ENCODE data around the gene CDC42EP5.

- TF ChIP-seq, protein P1, sequence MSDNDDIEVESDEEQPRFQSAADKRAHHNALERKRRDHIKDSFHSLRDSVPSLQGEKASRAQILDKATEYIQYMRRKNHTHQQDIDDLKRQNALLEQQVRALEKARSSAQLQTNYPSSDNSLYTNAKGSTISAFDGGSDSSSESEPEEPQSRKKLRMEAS (CRISPR knock-in tag; IDR thresholded peaks at IDR 0.05), result no peak
- TF ChIP-seq, protein P2, sequence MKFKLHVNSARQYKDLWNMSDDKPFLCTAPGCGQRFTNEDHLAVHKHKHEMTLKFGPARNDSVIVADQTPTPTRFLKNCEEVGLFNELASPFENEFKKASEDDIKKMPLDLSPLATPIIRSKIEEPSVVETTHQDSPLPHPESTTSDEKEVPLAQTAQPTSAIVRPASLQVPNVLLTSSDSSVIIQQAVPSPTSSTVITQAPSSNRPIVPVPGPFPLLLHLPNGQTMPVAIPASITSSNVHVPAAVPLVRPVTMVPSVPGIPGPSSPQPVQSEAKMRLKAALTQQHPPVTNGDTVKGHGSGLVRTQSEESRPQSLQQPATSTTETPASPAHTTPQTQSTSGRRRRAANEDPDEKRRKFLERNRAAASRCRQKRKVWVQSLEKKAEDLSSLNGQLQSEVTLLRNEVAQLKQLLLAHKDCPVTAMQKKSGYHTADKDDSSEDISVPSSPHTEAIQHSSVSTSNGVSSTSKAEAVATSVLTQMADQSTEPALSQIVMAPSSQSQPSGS (CRISPR knock-in tag; IDR thresholded peaks at IDR 0.05; ENCODE audit: borderline replicate concordance, low read depth), result no peak
- TF ChIP-seq, protein P3, sequence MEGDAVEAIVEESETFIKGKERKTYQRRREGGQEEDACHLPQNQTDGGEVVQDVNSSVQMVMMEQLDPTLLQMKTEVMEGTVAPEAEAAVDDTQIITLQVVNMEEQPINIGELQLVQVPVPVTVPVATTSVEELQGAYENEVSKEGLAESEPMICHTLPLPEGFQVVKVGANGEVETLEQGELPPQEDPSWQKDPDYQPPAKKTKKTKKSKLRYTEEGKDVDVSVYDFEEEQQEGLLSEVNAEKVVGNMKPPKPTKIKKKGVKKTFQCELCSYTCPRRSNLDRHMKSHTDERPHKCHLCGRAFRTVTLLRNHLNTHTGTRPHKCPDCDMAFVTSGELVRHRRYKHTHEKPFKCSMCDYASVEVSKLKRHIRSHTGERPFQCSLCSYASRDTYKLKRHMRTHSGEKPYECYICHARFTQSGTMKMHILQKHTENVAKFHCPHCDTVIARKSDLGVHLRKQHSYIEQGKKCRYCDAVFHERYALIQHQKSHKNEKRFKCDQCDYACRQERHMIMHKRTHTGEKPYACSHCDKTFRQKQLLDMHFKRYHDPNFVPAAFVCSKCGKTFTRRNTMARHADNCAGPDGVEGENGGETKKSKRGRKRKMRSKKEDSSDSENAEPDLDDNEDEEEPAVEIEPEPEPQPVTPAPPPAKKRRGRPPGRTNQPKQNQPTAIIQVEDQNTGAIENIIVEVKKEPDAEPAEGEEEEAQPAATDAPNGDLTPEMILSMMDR (IDR thresholded peaks at IDR 0.05), result no peak
- TF ChIP-seq FOXJ3 (CRISPR knock-in tag; IDR thresholded peaks at IDR 0.05; ENCODE audit: borderline replicate concordance) (no peak), TEAD4 (CRISPR knock-in tag; IDR thresholded peaks at IDR 0.05) (no peak), CREB1 (CRISPR knock-in tag; IDR thresholded peaks at IDR 0.05) (no peak), ATF1 (CRISPR knock-in tag; IDR thresholded peaks at IDR 0.05) (no peak), NR2C2 (CRISPR knock-in tag; IDR thresholded peaks at IDR 0.05) (no peak), ZNF281 (CRISPR knock-in tag; IDR thresholded peaks at IDR 0.05) (no peak), SMAD4 (CRISPR knock-in tag; IDR thresholded peaks at IDR 0.05) (no peak), CREM (CRISPR knock-in tag; IDR thresholded peaks at IDR 0.05) (no peak), ZNF416 (CRISPR knock-in tag; IDR thresholded peaks at IDR 0.05) (no peak)
- TF ChIP-seq, protein P4, sequence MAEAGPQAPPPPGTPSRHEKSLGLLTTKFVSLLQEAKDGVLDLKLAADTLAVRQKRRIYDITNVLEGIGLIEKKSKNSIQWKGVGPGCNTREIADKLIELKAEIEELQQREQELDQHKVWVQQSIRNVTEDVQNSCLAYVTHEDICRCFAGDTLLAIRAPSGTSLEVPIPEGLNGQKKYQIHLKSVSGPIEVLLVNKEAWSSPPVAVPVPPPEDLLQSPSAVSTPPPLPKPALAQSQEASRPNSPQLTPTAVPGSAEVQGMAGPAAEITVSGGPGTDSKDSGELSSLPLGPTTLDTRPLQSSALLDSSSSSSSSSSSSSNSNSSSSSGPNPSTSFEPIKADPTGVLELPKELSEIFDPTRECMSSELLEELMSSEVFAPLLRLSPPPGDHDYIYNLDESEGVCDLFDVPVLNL (CRISPR knock-in tag; IDR thresholded peaks at IDR 0.05; ENCODE audit: borderline replicate concordance, low read depth), result no peak
- TF ChIP-seq, protein P5, sequence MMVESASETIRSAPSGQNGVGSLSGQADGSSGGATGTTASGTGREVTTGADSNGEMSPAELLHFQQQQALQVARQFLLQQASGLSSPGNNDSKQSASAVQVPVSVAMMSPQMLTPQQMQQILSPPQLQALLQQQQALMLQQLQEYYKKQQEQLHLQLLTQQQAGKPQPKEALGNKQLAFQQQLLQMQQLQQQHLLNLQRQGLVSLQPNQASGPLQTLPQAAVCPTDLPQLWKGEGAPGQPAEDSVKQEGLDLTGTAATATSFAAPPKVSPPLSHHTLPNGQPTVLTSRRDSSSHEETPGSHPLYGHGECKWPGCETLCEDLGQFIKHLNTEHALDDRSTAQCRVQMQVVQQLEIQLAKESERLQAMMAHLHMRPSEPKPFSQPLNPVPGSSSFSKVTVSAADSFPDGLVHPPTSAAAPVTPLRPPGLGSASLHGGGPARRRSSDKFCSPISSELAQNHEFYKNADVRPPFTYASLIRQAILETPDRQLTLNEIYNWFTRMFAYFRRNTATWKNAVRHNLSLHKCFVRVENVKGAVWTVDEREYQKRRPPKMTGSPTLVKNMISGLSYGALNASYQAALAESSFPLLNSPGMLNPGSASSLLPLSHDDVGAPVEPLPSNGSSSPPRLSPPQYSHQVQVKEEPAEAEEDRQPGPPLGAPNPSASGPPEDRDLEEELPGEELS (CRISPR knock-in tag; IDR thresholded peaks at IDR 0.05), result no peak; the same call in 1 of the 2 replicates
These were observed 37.5 kb downstream of the CDC42EP5 start for GRCh38 chr19:54435551-54436016.
